DOHH2 (cell line): ENCODE results near the gene CYLD.

Source experiments
- EZH2phosphoT487 ChIP-seq: fragments of 200-600 bp; sonication (generic); IDR thresholded peaks from 2 replicates; pipeline ENCODE4 v1.6.1; 2017; ENCODE audit warnings: borderline replicate concordance, mild to moderate bottlenecking, antibody characterized with exemption, low read length, moderate library complexity, mixed read lengths
- TF ChIP-seq, protein P1 (sequence below): fragments of 200-600 bp; sonication (generic); IDR thresholded peaks from one replicate; pipeline ENCODE4 v1.5.1; 2014; ENCODE audit warnings: antibody characterized with exemption, mild to moderate bottlenecking, low read depth, low read length; ENCODE audit not compliant: poor library complexity, severe bottlenecking

GRCh38 chr16:50774405-50774804 is 32.5 kb downstream of the CYLD start:
- TF ChIP-seq, protein P1, sequence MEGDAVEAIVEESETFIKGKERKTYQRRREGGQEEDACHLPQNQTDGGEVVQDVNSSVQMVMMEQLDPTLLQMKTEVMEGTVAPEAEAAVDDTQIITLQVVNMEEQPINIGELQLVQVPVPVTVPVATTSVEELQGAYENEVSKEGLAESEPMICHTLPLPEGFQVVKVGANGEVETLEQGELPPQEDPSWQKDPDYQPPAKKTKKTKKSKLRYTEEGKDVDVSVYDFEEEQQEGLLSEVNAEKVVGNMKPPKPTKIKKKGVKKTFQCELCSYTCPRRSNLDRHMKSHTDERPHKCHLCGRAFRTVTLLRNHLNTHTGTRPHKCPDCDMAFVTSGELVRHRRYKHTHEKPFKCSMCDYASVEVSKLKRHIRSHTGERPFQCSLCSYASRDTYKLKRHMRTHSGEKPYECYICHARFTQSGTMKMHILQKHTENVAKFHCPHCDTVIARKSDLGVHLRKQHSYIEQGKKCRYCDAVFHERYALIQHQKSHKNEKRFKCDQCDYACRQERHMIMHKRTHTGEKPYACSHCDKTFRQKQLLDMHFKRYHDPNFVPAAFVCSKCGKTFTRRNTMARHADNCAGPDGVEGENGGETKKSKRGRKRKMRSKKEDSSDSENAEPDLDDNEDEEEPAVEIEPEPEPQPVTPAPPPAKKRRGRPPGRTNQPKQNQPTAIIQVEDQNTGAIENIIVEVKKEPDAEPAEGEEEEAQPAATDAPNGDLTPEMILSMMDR, result no peak
- no peak for TF ChIP-seq EZH2phosphoT487
